Esophagus (tissue), 2 donors: ENCODE results near the gene DHX58. TPM values are rescaled to one million over a fixed set of nuclear protein-coding genes. Genes with fewer than 3 reads are reported as not detected.

Experiments
- H3K27ac ChIP-seq, 2 donors: one replicate each; pipeline ENCODE4 v1.5.1; 2013; ENCODE audit warnings: low read depth in 2 of 2, mild to moderate bottlenecking in 2 of 2, inconsistent platforms in 1 of 2, low read length in 1 of 2, moderate library complexity in 1 of 2
- H3K27me3 ChIP-seq, 2 donors: one replicate each; pipeline ENCODE4 v1.6.1; 2013; ENCODE audit warnings: low read length in 2 of 2, control low read depth in 1 of 2, mild to moderate bottlenecking in 1 of 2; ENCODE audit not compliant: insufficient read depth in 2 of 2, control insufficient read depth in 1 of 2
- H3K36me3 ChIP-seq, 2 donors: one replicate each; pipeline ENCODE4 v1.6.1; 2013; ENCODE audit warnings: low read length in 1 of 2; ENCODE audit not compliant: control insufficient read depth in 2 of 2, insufficient read depth in 2 of 2
- H3K4me1 ChIP-seq, 2 donors: one replicate each; pipeline ENCODE4 v1.6.1; 2013; ENCODE audit warnings: low read length in 1 of 2; ENCODE audit not compliant: control insufficient read depth in 2 of 2, insufficient read depth in 2 of 2
- H3K4me3 ChIP-seq, 2 donors: one replicate each; pipeline ENCODE4 v1.5.1; 2013; ENCODE audit warnings: low read length in 2 of 2, mild to moderate bottlenecking in 2 of 2, low read depth in 1 of 2, moderate library complexity in 1 of 2
- H3K9me3 ChIP-seq, 2 donors: one replicate each; pipeline ENCODE4 v1.6.1; 2013; ENCODE audit warnings: mild to moderate bottlenecking in 2 of 2, low read depth in 1 of 2, low read length in 1 of 2, moderate library complexity in 1 of 2; ENCODE audit not compliant: control insufficient read depth in 2 of 2, insufficient read depth in 1 of 2
- WGBS, 2 donors: extraction: QIAGEN DNeasy Blood & Tissue Kit; methylation state at CpG; one replicate each; pipeline ENCODE4 v1.1.7; 2013; 5-methylcytosine and 5-hydroxymethylcytosine counted together
- polyA plus RNA-seq, 2 donors: library from polyadenylated mRNA; stranded (reverse); fragments of 200-250 nt; gene quantifications; one replicate each; pipeline ENCODE4 v1.2.3, GENCODE V29; 2013
- donor health status: healthy with polysubstance abuse.
- donor health status: Bipolar disorder and iron deficiency.

DHX58 gene
- polyA plus RNA-seq, 2 donors, result 8.3 to 17.8 TPM

DNA sequence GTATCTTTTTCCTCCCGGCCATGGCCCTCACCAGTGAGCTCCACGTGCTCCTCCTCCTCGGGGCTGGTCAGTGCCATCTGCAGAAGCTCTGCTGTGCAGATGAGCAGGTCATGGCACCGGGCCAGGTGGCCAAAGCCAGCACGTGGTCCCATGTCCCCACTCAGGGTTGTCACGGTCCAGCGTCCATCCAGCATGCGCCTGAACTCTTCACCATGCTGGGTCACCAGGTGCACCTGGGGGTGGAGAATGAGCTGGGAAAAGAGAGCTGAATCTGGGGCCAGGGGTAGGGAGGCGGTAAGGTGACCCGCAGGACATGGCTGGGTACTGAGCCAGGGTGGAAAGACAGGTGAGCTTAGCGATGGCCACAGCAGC lies 1.3 kb downstream of the DHX58 start:
- Histone ChIP-seq H3K4me1 (peaks cover 4 to 24% of the 10 kb centered on the region in 2 donors), H3K9me3 (no peaks in the 10 kb centered on the region), H3K36me3 (peaks cover 0 to 19% of the 10 kb centered on the region in 2 donors), H3K27me3 (no peaks in the 10 kb centered on the region), H3K4me3 (no peak overlapping the region), H3K27ac (peak overlapping the region; percentile 93 to 97)
- 87 to 88% methylated on average over 11 of the region's 11 CpGs for WGBS, 2 donors

GRCh38 chr17:42110301-42111264 lies 1.9 kb downstream of the DHX58 start:
- Histone ChIP-seq H3K4me1 (peaks cover 4 to 24% of the 10 kb centered on the region in 2 donors), H3K27ac (no peak overlapping the region), H3K27me3 (no peaks in the 10 kb centered on the region), H3K36me3 (peaks cover 0 to 15% of the 10 kb centered on the region in 2 donors), H3K4me3 (no peak overlapping the region), H3K9me3 (no peaks in the 10 kb centered on the region)
- WGBS, 2 donors, result 89 to 91% methylated on average over 18 of the region's 18 CpGs

DNA sequence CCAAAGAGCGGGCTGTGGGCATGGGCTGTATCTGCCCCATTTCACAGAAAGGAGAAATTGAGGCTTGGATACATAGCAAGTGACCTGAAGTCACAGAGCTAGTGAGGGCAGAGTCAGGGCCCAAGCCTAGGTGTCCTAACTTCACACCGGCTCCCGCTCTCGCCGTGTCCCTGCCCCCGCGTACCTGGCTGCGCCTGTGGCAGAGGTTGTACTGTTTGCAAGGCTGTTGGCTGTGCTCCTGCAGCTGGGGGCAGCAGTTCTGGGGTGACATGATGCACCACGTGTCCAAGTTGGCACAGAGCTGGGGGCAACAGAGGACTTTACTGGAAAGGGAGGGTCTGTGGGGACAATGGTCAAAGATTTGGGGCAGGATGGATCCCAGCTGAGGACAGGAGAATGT lies 3.4 kb downstream of the DHX58 start:
- Histone ChIP-seq H3K27ac (no peak overlapping the region), H3K27me3 (no peaks in the 10 kb centered on the region), H3K4me1 (peaks cover 4 to 24% of the 10 kb centered on the region in 2 donors), H3K36me3 (peaks cover 0 to 10% of the 10 kb centered on the region in 2 donors), H3K9me3 (no peaks in the 10 kb centered on the region), H3K4me3 (no peak overlapping the region)
- 94 to 95% methylated on average over 8 to 9 of the region's 9 CpGs for WGBS, 2 donors

- Histone ChIP-seq H3K4me1 (peaks cover 4 to 26% of the 10 kb centered on the region in 2 donors), H3K36me3 (peaks cover 0 to 7% of the 10 kb centered on the region in 2 donors), H3K27ac (no peak overlapping the region), H3K9me3 (no peaks in the 10 kb centered on the region), H3K4me3 (no peak overlapping the region), H3K27me3 (no peaks in the 10 kb centered on the region)
- 52 to 54% methylated on average over 50 to 51 of the region's 51 CpGs for whole genome bisulfite sequencing, 2 donors
These were observed 4.6 kb downstream of the DHX58 start for GRCh38 chr17:42107597-42108576.

GRCh38 chr17:42107124-42107523 lies 5.4 kb downstream of the DHX58 start:
- Histone ChIP-seq H3K4me1 (peaks cover 4 to 23% of the 10 kb centered on the region in 2 donors), H3K27me3 (no peaks in the 10 kb centered on the region), H3K4me3 (no peak overlapping the region), H3K27ac (no peak overlapping the region), H3K36me3 (peaks cover 0 to 7% of the 10 kb centered on the region in 2 donors), H3K9me3 (no peaks in the 10 kb centered on the region)
- WGBS, 2 donors, result 71 to 78% methylated on average over 6 of the region's 6 CpGs

DNA sequence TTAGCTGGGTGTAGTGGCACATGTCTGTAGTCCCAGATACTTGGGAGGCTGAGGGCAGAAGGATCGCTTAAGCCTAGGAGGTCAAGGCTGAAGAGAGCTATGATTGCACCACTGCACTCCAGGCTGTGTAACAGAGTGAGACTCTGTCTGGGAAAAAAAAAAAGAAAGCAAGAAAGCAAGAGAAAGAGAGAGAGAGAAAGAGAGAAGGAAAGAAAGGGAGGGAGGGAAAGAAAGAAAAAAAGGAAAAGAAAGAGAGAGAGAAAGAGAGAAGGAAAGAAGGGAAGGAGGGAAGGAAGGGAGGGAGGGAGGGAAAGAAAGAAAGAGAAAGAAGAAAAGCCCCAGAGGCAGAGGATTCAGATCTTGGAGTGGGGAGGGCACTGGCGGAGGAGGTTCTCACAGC lies 6.5 kb downstream of the DHX58 start:
- Histone ChIP-seq H3K4me3 (no peak overlapping the region), H3K9me3 (no peaks in the 10 kb centered on the region), H3K27ac (no peak overlapping the region), H3K36me3 (peaks cover 0 to 7% of the 10 kb centered on the region in 2 donors), H3K27me3 (no peaks in the 10 kb centered on the region), H3K4me1 (peaks cover 3 to 13% of the 10 kb centered on the region in 2 donors)
- WGBS, 2 donors, result 81 to 83% methylated on average over 2 of the region's 2 CpGs

DNA sequence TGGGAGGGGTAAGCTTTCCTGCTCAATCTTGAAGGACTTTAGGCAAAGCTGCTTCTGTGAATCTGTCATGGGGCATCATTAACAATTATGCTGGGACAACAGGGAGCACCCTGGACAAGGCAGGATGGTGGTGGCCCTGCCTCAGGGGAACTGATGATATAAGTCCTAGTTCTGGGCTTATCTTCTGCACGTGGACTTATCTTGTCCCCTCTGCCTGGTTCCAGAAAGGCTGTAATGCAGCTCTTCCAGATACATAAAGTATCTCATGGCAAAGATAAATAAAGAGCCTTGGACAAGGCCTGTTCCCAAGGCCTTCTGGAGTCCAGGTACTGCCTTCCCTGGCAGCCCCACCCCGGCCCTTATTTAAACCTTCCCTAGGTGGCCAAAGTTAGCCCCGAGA lies 8.2 kb downstream of the DHX58 start:
- H3K36me3 ChIP-seq, result peaks cover 0 to 7% of the 10 kb centered on the region in 2 donors
- no peak overlapping the region for H3K4me3 ChIP-seq
- H3K9me3 ChIP-seq, result no peaks in the 10 kb centered on the region
- no peaks in the 10 kb centered on the region for H3K27me3 ChIP-seq
- H3K4me1 ChIP-seq, result peaks cover 3 to 11% of the 10 kb centered on the region in 2 donors
- WGBS, 2 donors, result 85 to 87% methylated on average over 3 of the region's 3 CpGs
- no peak overlapping the region for H3K27ac ChIP-seq

DNA sequence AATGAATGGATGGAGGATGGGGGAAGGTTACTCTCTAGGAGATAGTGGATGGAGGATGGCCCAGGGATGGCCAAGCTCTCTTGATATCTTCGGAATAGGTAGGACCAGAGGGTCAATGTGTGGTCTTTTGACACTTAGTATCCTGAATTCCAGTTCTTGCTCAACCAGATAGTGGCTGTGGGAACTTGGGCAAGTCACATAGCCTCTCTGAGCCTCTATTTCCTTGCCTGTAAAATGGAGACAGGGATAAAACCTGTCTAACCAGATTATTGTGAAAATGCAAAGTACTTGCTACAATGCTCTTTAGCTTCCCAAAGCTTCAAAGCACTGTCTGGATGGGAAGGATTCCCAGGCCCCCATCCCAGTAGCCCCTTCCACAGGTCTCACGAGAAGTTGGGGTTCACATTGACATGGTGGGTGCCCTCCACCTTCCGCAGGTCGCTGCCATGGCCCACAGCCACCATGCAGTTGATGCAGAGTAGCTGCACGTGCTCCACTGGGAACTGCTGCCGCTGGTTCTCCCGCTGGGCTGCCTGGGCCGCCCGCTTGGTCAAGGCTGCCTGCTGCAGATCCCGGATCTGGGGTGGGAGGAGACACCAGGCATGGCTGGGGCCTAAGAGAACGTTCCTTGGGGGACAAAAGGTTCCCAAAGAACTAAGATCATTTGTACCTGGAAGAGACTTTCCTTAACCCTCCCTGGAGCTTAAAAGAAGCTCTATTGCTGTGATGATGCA lies 9.1 kb downstream of the DHX58 start:
- H3K4me1 ChIP-seq, result peaks cover 5 to 11% of the 10 kb centered on the region in 2 donors
- H3K36me3 ChIP-seq, result peaks cover 0 to 6% of the 10 kb centered on the region in 2 donors
- H3K27me3 ChIP-seq, result no peaks in the 10 kb centered on the region
- H3K27ac ChIP-seq, result no peak overlapping the region
- H3K4me3 ChIP-seq, result no peak overlapping the region
- H3K9me3 ChIP-seq, result no peaks in the 10 kb centered on the region
- 86 to 87% methylated on average over 11 of the region's 11 CpGs for WGBS, 2 donors
